ENCODE measurements around the gene ATP13A1.
A peak's percentile ranks its signal among the peaks of the same experiment; 100 is the strongest.

ATP13A1 gene

DNA sequence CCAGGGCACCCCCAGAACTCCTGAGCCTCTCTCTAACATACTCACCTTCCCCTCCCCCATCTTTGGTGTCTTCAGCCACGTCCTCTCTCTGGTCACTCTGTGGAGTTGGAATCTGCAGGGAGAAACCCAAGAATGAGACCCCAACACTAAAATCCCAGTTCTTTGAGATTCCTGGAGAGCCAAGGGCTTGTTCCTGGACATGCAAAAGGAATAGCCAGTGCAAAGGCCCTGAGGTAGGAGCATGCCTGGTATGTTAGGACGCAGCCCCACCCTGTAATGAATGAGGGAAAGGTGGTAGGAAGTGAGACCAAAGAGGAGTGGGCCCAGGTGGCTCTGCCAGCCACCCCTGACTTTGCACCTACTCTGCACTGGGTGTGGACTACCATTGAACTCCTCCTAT, 33.0 kb downstream of the ATP13A1 start:
- no peak overlapping the region for H3K4me3 ChIP-seq (ENCODE audit: control insufficient read depth in 1 of 7, extremely low read depth in 1 of 7, insufficient read depth in 4 of 7, low read depth in 2 of 7, low read length in 6 of 7)
- WGBS (ENCODE audit: insufficient coverage): 100% methylated on average over 1 of the region's 2 CpGs

DNA sequence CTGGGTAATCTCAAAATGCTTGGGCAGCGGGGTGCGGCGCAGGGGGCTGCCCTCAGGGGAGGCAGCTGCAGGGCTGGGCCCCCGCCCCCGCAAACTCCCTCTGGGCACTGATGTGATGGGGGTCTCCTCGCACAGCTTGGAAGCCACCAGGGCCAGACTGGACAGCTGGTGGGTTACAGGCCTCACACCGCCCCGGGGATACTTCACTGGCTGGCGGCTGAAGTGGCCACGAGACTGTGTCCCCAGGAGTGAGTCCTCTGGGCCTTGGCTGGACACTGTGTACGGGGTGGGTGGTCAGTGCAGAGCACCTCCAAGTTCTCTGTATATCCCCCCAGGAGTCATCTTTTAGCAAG, 33.4 kb downstream of the ATP13A1 start:
- peaks cover 9 to 41% (median 26%) of the 10 kb centered on the region in 4 experiments for H3K36me3 ChIP-seq (ENCODE audit: control insufficient read depth in 4 of 4, insufficient read depth in 4 of 4, low read length in 3 of 4)

More for the DNA sequence above, 33.0 kb downstream of the ATP13A1 start:
- no peak for DNase-seq
- H3K27me3 ChIP-seq (replicated peaks in 2 of 5; ENCODE audit: control insufficient read depth in 4 of 5, insufficient read depth in 5 of 5, low read length in 4 of 5): no peaks in the 10 kb centered on the region
- no peak overlapping the region for H3K27ac ChIP-seq (ENCODE audit: insufficient read depth in 1 of 2, low read depth in 1 of 2, low read length in 2 of 2, poor library complexity in 1 of 2, severe bottlenecking in 2 of 2)
- CTCF ChIA-PET: no interaction called here
- H3K36me3 ChIP-seq (ENCODE audit: control insufficient read depth in 4 of 4, insufficient read depth in 4 of 4, low read length in 3 of 4): peaks cover 10 to 45% (median 29%) of the 10 kb centered on the region in 4 experiments
- POLR2A ChIA-PET: interaction anchor here (0.7 kb wide), 1 partner anchor 536 kb away, joined by 3 read pairs; no protein-coding TSS in a partner anchor
- H3K9me3 ChIP-seq (ENCODE audit: control extremely low read depth in 1 of 5, control insufficient read depth in 4 of 5, insufficient read depth in 2 of 5, low read depth in 1 of 5, low read length in 4 of 5): no peaks in the 10 kb centered on the region
- peaks cover 0 to 16% (median 13%) of the 10 kb centered on the region in 4 experiments for H3K4me1 ChIP-seq (ENCODE audit: control extremely low read depth in 1 of 4, control insufficient read depth in 4 of 4, insufficient read depth in 4 of 4, low read length in 3 of 4)

GRCh38 chr19:19628501-19629134, 34.9 kb downstream of the ATP13A1 start:
- 6% methylated on average over 48 of the region's 51 CpGs for WGBS (ENCODE audit: insufficient coverage)
- Histone ChIP-seq H3K27me3 (replicated peaks in 2 of 5; ENCODE audit: control insufficient read depth in 4 of 5, insufficient read depth in 5 of 5, low read length in 4 of 5) (no peaks in the 10 kb centered on the region), H3K4me3 (ENCODE audit: control insufficient read depth in 1 of 7, extremely low read depth in 1 of 7, insufficient read depth in 4 of 7, low read depth in 2 of 7, low read length in 6 of 7) (peak overlapping the region; percentile 27 to 81 (median 57)), H3K9me3 (ENCODE audit: control extremely low read depth in 1 of 5, control insufficient read depth in 4 of 5, insufficient read depth in 2 of 5, low read depth in 1 of 5, low read length in 4 of 5) (no peaks in the 10 kb centered on the region), H3K4me1 (ENCODE audit: control extremely low read depth in 1 of 4, control insufficient read depth in 4 of 4, insufficient read depth in 4 of 4, low read length in 3 of 4) (peaks cover 0 to 16% (median 13%) of the 10 kb centered on the region in 4 experiments), H3K27ac (ENCODE audit: insufficient read depth in 1 of 2, low read depth in 1 of 2, low read length in 2 of 2, poor library complexity in 1 of 2, severe bottlenecking in 2 of 2) (no peak overlapping the region), H3K36me3 (ENCODE audit: control insufficient read depth in 4 of 4, insufficient read depth in 4 of 4, low read length in 3 of 4) (peaks cover 3 to 30% (median 23%) of the 10 kb centered on the region in 4 experiments)
- ChIA-PET CTCF (interaction anchor here (1.0 to 1.2 kb wide), 3 partner anchors 12 to 96 kb away, joined by 4 to 9 read pairs (median 6); partner anchors contain the start of gene GMIP), POLR2A (interaction anchor here (0.5 kb wide), 1 partner anchor 12 kb away, joined by 3 read pairs; no protein-coding TSS in a partner anchor)
- peak; percentile 53 to 81 (median 74) for DNase-seq

More for the DNA sequence above, 33.4 kb downstream of the ATP13A1 start:
- Histone ChIP-seq H3K4me3 (ENCODE audit: control insufficient read depth in 1 of 7, extremely low read depth in 1 of 7, insufficient read depth in 4 of 7, low read depth in 2 of 7, low read length in 6 of 7) (no peak overlapping the region), H3K9me3 (ENCODE audit: control extremely low read depth in 1 of 5, control insufficient read depth in 4 of 5, insufficient read depth in 2 of 5, low read depth in 1 of 5, low read length in 4 of 5) (no peaks in the 10 kb centered on the region), H3K27me3 (replicated peaks in 2 of 5; ENCODE audit: control insufficient read depth in 4 of 5, insufficient read depth in 5 of 5, low read length in 4 of 5) (no peaks in the 10 kb centered on the region), H3K27ac (ENCODE audit: insufficient read depth in 1 of 2, low read depth in 1 of 2, low read length in 2 of 2, poor library complexity in 1 of 2, severe bottlenecking in 2 of 2) (no peak overlapping the region), H3K4me1 (ENCODE audit: control extremely low read depth in 1 of 4, control insufficient read depth in 4 of 4, insufficient read depth in 4 of 4, low read length in 3 of 4) (peaks cover 0 to 16% (median 13%) of the 10 kb centered on the region in 4 experiments)
- POLR2A ChIA-PET: interaction anchor here (0.7 kb wide), 1 partner anchor 536 kb away, joined by 3 read pairs; no protein-coding TSS in a partner anchor
- CTCF ChIA-PET: interaction anchor here (0.9 kb wide), 1 partner anchor 32 kb away, joined by 3 read pairs; no protein-coding TSS in a partner anchor
- DNase-seq: no peak
- 97% methylated on average over 10 of the region's 11 CpGs for WGBS (ENCODE audit: insufficient coverage)

DNA sequence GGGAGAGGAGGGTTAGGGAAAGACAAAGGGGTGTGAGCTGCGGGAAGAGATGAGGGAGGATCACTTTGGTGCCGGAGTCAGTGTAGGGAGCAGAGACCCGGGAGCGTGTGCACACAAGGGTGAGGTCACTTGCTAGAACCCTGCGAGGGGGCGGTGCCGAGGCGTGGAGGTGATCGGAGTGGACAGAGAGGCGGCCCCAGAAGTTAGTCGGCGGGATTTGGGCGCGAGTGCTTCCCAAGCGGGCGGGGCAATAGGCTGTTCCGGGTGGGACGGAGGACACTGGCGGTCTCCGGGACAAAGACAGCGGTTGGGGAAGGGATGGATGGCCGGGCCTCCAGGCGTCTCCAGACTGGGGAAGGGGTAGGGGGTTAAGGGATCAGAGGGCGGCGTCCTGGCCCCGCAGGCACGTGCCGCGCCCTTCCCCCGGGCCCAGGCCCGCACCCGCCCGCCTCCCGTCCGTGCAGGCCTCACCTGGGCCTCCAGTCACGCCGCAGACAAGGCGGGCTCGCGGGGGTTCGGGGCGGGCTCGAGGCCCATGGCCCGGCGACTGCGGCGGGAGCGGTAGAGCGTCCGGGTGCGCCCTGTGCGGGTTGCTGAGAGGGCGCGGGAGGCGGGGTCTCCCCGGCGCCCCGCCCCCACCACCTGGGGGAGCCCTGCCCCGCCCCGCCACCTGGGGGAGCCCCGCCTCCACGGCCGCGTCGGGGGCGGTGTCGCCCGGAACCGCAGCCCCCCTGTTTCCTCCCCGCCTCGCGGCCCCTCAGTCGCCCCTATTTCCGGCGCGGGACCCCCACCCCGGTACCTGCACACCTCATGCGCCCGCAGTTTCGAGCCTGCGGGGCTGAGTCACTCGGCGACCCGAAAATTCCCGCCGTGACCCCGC, 35.6 kb downstream of the ATP13A1 start, which contains the start of gene LPAR2:
Gene LPAR2 (minus strand): TSS at position 600 of the 880 bp plus-strand sequence. CDS start 945 bp downstream, outside the sequence.
- ChIA-PET CTCF (interaction anchor here (0.7 to 1.2 kb wide), 4 partner anchors 12 to 96 kb away, joined by 3 to 9 read pairs (median 5); partner anchors contain the start of gene GMIP), POLR2A (interaction anchor here (1.7 kb wide), 1 partner anchor 54 kb away, joined by 3 read pairs; no protein-coding TSS in a partner anchor)
- H3K4me3 ChIP-seq (ENCODE audit: control insufficient read depth in 1 of 7, extremely low read depth in 1 of 7, insufficient read depth in 4 of 7, low read depth in 2 of 7, low read length in 6 of 7): peak within 1 kb of the TSS; percentile 37 to 81 (median 57)
- no peaks in the 10 kb centered on the region for H3K27me3 ChIP-seq (replicated peaks in 2 of 5; ENCODE audit: control insufficient read depth in 4 of 5, insufficient read depth in 5 of 5, low read length in 4 of 5)
- no peak within 1 kb of the TSS for H3K27ac ChIP-seq (ENCODE audit: insufficient read depth in 1 of 2, low read depth in 1 of 2, low read length in 2 of 2, poor library complexity in 1 of 2, severe bottlenecking in 2 of 2)
- peaks cover 3 to 25% (median 21%) of the 10 kb centered on the region in 4 experiments for H3K36me3 ChIP-seq (ENCODE audit: control insufficient read depth in 4 of 4, insufficient read depth in 4 of 4, low read length in 3 of 4)
- peaks cover 0 to 16% (median 13%) of the 10 kb centered on the region in 4 experiments for H3K4me1 ChIP-seq (ENCODE audit: control extremely low read depth in 1 of 4, control insufficient read depth in 4 of 4, insufficient read depth in 4 of 4, low read length in 3 of 4)
- no peaks in the 10 kb centered on the region for H3K9me3 ChIP-seq (ENCODE audit: control extremely low read depth in 1 of 5, control insufficient read depth in 4 of 5, insufficient read depth in 2 of 5, low read depth in 1 of 5, low read length in 4 of 5)
- WGBS (ENCODE audit: insufficient coverage): under 1% methylated on average over 55 of the region's 87 CpGs
- peak; percentile 38 to 68 (median 63) for DNase-seq

DNA sequence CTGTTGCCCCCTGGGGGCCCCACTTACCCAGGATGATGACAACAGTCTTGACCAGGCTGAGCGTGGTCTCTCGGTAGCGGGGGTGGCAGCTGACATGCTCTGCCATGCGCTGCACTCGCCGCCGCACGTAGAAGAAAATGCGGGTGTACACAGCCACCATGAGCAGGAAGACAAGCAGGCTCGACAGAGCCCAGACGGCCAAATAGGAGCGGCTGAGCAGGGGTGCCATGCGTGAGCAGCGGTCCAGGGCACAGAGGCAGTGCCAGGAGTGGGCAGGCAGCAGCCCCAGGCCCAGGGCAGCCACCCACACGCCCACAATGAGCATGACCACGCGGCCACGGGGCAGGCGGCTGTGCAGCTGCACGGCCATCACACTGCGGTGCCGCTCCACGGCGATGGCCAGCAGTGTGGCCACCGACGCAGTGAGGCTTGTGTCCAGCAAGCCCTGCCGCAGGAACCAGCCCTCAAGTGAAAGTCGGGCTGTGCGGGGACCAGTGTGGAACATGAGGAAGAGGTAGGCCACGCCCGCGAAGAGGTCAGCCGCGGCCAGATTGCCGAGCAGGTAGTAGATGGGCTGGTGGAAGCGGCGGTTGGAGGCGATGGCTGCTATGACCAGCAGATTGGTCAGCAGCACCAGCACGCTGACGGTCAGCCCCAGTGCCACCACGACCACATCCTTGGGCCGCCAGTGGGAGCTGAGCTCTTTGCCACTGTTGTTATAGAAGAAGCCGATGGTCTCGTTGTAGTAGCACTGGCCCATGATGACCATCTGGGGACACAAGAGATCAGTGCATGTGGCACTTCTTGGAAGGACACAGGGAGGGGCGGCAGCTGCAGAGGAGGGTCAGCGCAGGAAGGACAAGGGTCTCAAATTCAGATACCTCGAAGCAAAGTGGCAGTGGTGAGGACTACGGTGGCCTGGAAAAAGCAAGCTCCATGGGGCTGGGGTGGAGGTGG, 36.7 kb downstream of the ATP13A1 start:
- ChIA-PET POLR2A (interaction anchor here (1.7 kb wide), 1 partner anchor 53 kb away, joined by 3 read pairs; no protein-coding TSS in a partner anchor), CTCF (interaction anchor here (0.7 to 1.0 kb wide), 2 partner anchors 71 to 73 kb away, joined by 3 read pairs; no protein-coding TSS in a partner anchor)
- no peaks in the 10 kb centered on the region for H3K9me3 ChIP-seq (ENCODE audit: control extremely low read depth in 1 of 5, control insufficient read depth in 4 of 5, insufficient read depth in 2 of 5, low read depth in 1 of 5, low read length in 4 of 5)
- no peak for DNase-seq
- peak overlapping the region in 4 of 7 experiments; percentile 57 to 81 (median 73) for H3K4me3 ChIP-seq (ENCODE audit: control insufficient read depth in 1 of 7, extremely low read depth in 1 of 7, insufficient read depth in 4 of 7, low read depth in 2 of 7, low read length in 6 of 7)
- no peaks in the 10 kb centered on the region for H3K27me3 ChIP-seq (replicated peaks in 2 of 5; ENCODE audit: control insufficient read depth in 4 of 5, insufficient read depth in 5 of 5, low read length in 4 of 5)
- no peak overlapping the region for H3K27ac ChIP-seq (ENCODE audit: insufficient read depth in 1 of 2, low read depth in 1 of 2, low read length in 2 of 2, poor library complexity in 1 of 2, severe bottlenecking in 2 of 2)
- WGBS (ENCODE audit: insufficient coverage): 96% methylated on average over 45 of the region's 48 CpGs
- H3K36me3 ChIP-seq (ENCODE audit: control insufficient read depth in 4 of 4, insufficient read depth in 4 of 4, low read length in 3 of 4): peaks cover 3 to 20% (median 17%) of the 10 kb centered on the region in 4 experiments
- peaks cover 0 to 16% (median 13%) of the 10 kb centered on the region in 4 experiments for H3K4me1 ChIP-seq (ENCODE audit: control extremely low read depth in 1 of 4, control insufficient read depth in 4 of 4, insufficient read depth in 4 of 4, low read length in 3 of 4)

DNA sequence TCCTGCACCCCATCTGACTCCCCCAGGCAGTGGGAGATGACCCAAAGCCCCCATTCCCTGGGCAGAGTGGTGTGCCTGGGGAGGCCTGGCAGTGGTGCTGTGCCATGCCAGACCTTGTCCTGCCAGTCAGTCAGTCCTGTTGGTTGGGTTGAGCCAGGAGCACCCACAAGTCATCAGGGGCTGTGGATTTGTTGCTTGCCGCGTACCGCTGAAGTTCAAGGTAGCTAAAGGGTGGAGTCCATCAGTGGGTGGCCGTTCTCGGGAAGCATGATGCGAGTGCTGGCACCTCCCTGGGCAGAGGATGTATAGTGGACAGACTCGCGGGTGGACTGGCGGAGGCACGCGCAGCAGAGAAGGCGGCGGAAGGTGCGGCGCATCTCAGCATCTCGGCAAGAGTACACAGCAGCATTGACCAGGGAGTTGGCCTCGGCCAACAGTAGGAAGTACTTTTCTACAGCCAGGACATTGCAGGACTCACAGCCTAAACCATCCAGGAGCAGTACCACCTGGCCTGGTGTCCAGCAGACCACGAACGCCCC, 39.4 kb downstream of the ATP13A1 start:
- Histone ChIP-seq H3K27me3 (replicated peaks in 2 of 5; ENCODE audit: control insufficient read depth in 4 of 5, insufficient read depth in 5 of 5, low read length in 4 of 5) (no peaks in the 10 kb centered on the region), H3K36me3 (ENCODE audit: control insufficient read depth in 4 of 4, insufficient read depth in 4 of 4, low read length in 3 of 4) (peaks cover 0 to 16% (median 4%) of the 10 kb centered on the region in 4 experiments), H3K4me3 (ENCODE audit: control insufficient read depth in 1 of 7, extremely low read depth in 1 of 7, insufficient read depth in 4 of 7, low read depth in 2 of 7, low read length in 6 of 7) (no peak overlapping the region), H3K9me3 (ENCODE audit: control extremely low read depth in 1 of 5, control insufficient read depth in 4 of 5, insufficient read depth in 2 of 5, low read depth in 1 of 5, low read length in 4 of 5) (no peaks in the 10 kb centered on the region), H3K27ac (ENCODE audit: insufficient read depth in 1 of 2, low read depth in 1 of 2, low read length in 2 of 2, poor library complexity in 1 of 2, severe bottlenecking in 2 of 2) (no peak overlapping the region), H3K4me1 (ENCODE audit: control extremely low read depth in 1 of 4, control insufficient read depth in 4 of 4, insufficient read depth in 4 of 4, low read length in 3 of 4) (peaks cover 0 to 18% (median 16%) of the 10 kb centered on the region in 4 experiments)
- POLR2A ChIA-PET: no interaction called here
- WGBS (ENCODE audit: insufficient coverage): 94% methylated on average over 19 of the region's 19 CpGs
- DNase-seq: no peak
- CTCF ChIA-PET: interaction anchor here (0.9 to 1.0 kb wide), 2 partner anchors 93 to 95 kb away, joined by 3 read pairs; partner anchors contain the start of gene YJEFN3
